A172 (cell line): Measurements from ENCODE around the gene ATP2B1. TPM values are rescaled to one million over a fixed set of nuclear protein-coding genes. Genes with fewer than 3 reads are reported as not detected.

Experiments
- DNase-seq: peaks from one replicate; pipeline ENCODE4 v3.0.0-alpha.2; 2015; ENCODE audit warnings: low spot score
- total RNA-seq: library from RNA; depleted of rRNA; stranded (reverse); fragments of >200 nt; shearing (Covaris generic); gene quantifications from 2 replicates; pipeline ENCODE4 v1.2.3, GENCODE V29; 2014

Gene ATP2B1
- total RNA-seq, 1 experiment from 2014 or later, result 54.7 TPM

- DNase-seq, result no peak
These were observed 115.4 kb downstream of the ATP2B1 start for GRCh38 chr12:89593233-89593632.

- no peak for DNase-seq
These were observed 118.9 kb downstream of the ATP2B1 start for GRCh38 chr12:89589753-89590152.

- no peak for DNase-seq
These were observed 130.1 kb downstream of the ATP2B1 start for GRCh38 chr12:89578499-89578898.

GRCh38 chr12:89576572-89577220 is 131.9 kb downstream of the ATP2B1 start:
- no peak for DNase-seq

GRCh38 chr12:89575374-89575773 is 133.3 kb downstream of the ATP2B1 start:
- DNase-seq, result no peak

- DNase-seq, result peak; percentile 41
These were observed 133.9 kb downstream of the ATP2B1 start for GRCh38 chr12:89574736-89575208.

GRCh38 chr12:89573051-89573810 is 135.4 kb downstream of the ATP2B1 start:
- no peak for DNase-seq

- DNase-seq, result peak; percentile 8
These were observed 137.0 kb downstream of the ATP2B1 start for GRCh38 chr12:89571491-89572195.

GRCh38 chr12:89568484-89568883 is 140.2 kb downstream of the ATP2B1 start:
- no peak for DNase-seq

- DNase-seq, result no peak
These were observed 140.9 kb downstream of the ATP2B1 start for GRCh38 chr12:89567691-89568239.

- no peak for DNase-seq
These were observed 142.0 kb downstream of the ATP2B1 start for GRCh38 chr12:89566615-89567014.

GRCh38 chr12:89565002-89565401 is 143.6 kb downstream of the ATP2B1 start:
- no peak for DNase-seq

GRCh38 chr12:89559753-89560152 is 148.9 kb downstream of the ATP2B1 start:
- no peak for DNase-seq

GRCh38 chr12:89556976-89557375 is 151.7 kb downstream of the ATP2B1 start:
- peak; percentile 18 for DNase-seq

- DNase-seq, result no peak
These were observed 156.3 kb downstream of the ATP2B1 start for GRCh38 chr12:89552376-89552775.

GRCh38 chr12:89551747-89552146 is 156.9 kb downstream of the ATP2B1 start:
- DNase-seq, result no peak

GRCh38 chr12:89547101-89547500 is 161.5 kb downstream of the ATP2B1 start:
- no peak for DNase-seq

- DNase-seq, result no peak
These were observed 162.5 kb downstream of the ATP2B1 start for GRCh38 chr12:89546151-89546550.

GRCh38 chr12:89544681-89545184 is 163.9 kb downstream of the ATP2B1 start:
- peak; percentile 60 for DNase-seq

GRCh38 chr12:89544022-89544421 is 164.6 kb downstream of the ATP2B1 start:
- DNase-seq, result no peak

- DNase-seq, result peak; percentile 75
These were observed 165.6 kb downstream of the ATP2B1 start for GRCh38 chr12:89542912-89543592.
